K562 (cell line): Measurements from ENCODE around the gene PCCA. TPM values are rescaled to one million over a fixed set of nuclear protein-coding genes. Genes with fewer than 3 reads are reported as not detected.

ENCODE experiments used
- ATAC-seq: fragments of 200-7000 bp; cut with Tn5 transposase; 3 replicates; pipeline ENCODE4 v1.9.1; 2020; ENCODE audit warnings: moderate library complexity
- BruUV-seq: library from RNA; stranded (reverse); fragments of 400-500 nt; replicated peaks from 2 replicates; lab custom pipeline; 2021; lab: Mats Ljungman, UMichigan
- CTCF ChIA-PET: fragments of 300-600 bp; formaldehyde crosslinking; extraction: SDS; loops from one replicate; lab custom pipeline; 2021; ENCODE audit warnings: low intra/inter-chr PET ratio; lab: Yijun Ruan, JAX
- POLR2A ChIA-PET: fragments of 300-600, 350-650 bp; sonication (Branson Sonifier 250); formaldehyde crosslinking; extraction: SDS; loops from one replicate; lab custom pipeline; 2021; ENCODE audit warnings: antibody characterized with exemption, inconsistent platforms; lab: Yijun Ruan, JAX
- DNase-seq, 4 experiments: peaks; one replicate each; pipeline versions ENCODE4 v3.0.0 to v3.0.0-alpha.2; 2011 to 2018; ENCODE audit warnings: low spot score in 3 of 4, mixed read lengths in 3 of 4; ENCODE audit errors: extremely low read depth in 1 of 4
- FAIRE-seq: peaks from 2 replicates; lab custom pipeline; 2011; peaks lifted over from hg19 to GRCh38; lab: Jason Lieb, UNC
- H2AFZ ChIP-seq: 2 replicates; pipeline ENCODE4 v1.6.0; 2011; ENCODE audit warnings: low read depth, low read length, control low read depth, inconsistent platforms
- H3K27ac ChIP-seq: fragments of 200-600 bp; 3 replicates; pipeline ENCODE4 v1.8.0; 2011; ENCODE audit warnings: low read depth, mild to moderate bottlenecking, control low read depth, inconsistent platforms, low read length, moderate library complexity, mixed read lengths; ENCODE audit errors: extremely low read depth
- H3K27me3 ChIP-seq, 2 experiments: fragments of 300-600 bp in 1 of 2; 2 replicates in 1 of 2; 3 replicates in 1 of 2; pipeline versions ENCODE4 v1.6.0 to v1.8.0; 2011; ENCODE audit warnings: inconsistent platforms in 2 of 2, low read length in 2 of 2, mild to moderate bottlenecking in 1 of 2, mixed read lengths in 1 of 2, moderate library complexity in 1 of 2; ENCODE audit not compliant: control insufficient read depth in 2 of 2, insufficient read depth in 2 of 2
- H3K36me3 ChIP-seq: fragments of 300-600 bp; 3 replicates; pipeline ENCODE4 v1.8.0; 2011; ENCODE audit warnings: mild to moderate bottlenecking, low read length, inconsistent platforms; ENCODE audit not compliant: control insufficient read depth, insufficient read depth
- H3K4me1 ChIP-seq, 2 experiments: fragments of 200-600 bp in 1 of 2; replicated peaks in 1 of 2; 2 replicates in 1 of 2; 3 replicates in 1 of 2; pipeline versions ENCODE4 v1.5.1 to v1.8.0; 2011; ENCODE audit warnings: inconsistent platforms in 2 of 2, low read length in 2 of 2, mild to moderate bottlenecking in 1 of 2, mixed read lengths in 1 of 2, moderate library complexity in 1 of 2; ENCODE audit not compliant: control insufficient read depth in 2 of 2, insufficient read depth in 2 of 2
- H3K4me2 ChIP-seq: 2 replicates; pipeline ENCODE4 v1.6.1; 2011; ENCODE audit warnings: low read length, control low read depth, inconsistent platforms, mixed read lengths; ENCODE audit not compliant: insufficient read depth
- H3K4me3 ChIP-seq: fragments of 200-600 bp; sonication (generic), shearing (Covaris generic); 2 replicates; pipeline ENCODE4 v1.5.1; 2016; ENCODE audit warnings: control low read depth, inconsistent platforms
- H3K79me2 ChIP-seq: fragments of 200-600 bp; 3 replicates; pipeline ENCODE4 v1.8.0; 2011; ENCODE audit warnings: low read length, inconsistent platforms; ENCODE audit not compliant: control insufficient read depth, insufficient read depth
- H3K9ac ChIP-seq, 2 experiments: 2 replicates each; pipeline versions ENCODE4 v1.6.0 to v1.6.1; 2011; ENCODE audit warnings: low read depth in 2 of 2, low read length in 2 of 2, control low read depth in 1 of 2, inconsistent platforms in 1 of 2, mild to moderate bottlenecking in 1 of 2, mixed read lengths in 1 of 2; ENCODE audit not compliant: insufficient read depth in 1 of 2
- H3K9me1 ChIP-seq: one replicate; pipeline ENCODE4 v1.6.0; 2011; ENCODE audit warnings: inconsistent platforms, mild to moderate bottlenecking, low read length, moderate library complexity; ENCODE audit not compliant: control insufficient read depth, insufficient read depth
- H3K9me3 ChIP-seq: replicated peaks from 2 replicates; pipeline ENCODE4 v1.5.1; 2011; ENCODE audit warnings: low read depth, low read length, inconsistent platforms; ENCODE audit not compliant: control insufficient read depth, insufficient read depth
- H4K20me1 ChIP-seq: replicated peaks from 2 replicates; pipeline ENCODE4 v1.6.1; 2011; ENCODE audit warnings: low read length, inconsistent platforms, mixed read lengths; ENCODE audit not compliant: control insufficient read depth, insufficient read depth
- HCFC1 ChIP-seq: IDR thresholded peaks from 2 replicates; pipeline ENCODE4 v1.6.1; 2012; ENCODE audit warnings: low read depth, low read length, improper control_type of control experiment
- MEF2A ChIP-seq: IDR thresholded peaks from 2 replicates; pipeline ENCODE4 v1.6.1; 2011; ENCODE audit warnings: low read depth, mild to moderate bottlenecking, low read length, moderate library complexity; ENCODE audit not compliant: control insufficient read depth
- MYC ChIP-seq, 2 experiments: fragments of 250-450 bp in 1 of 2; sonication (Bioruptor Pico) in 1 of 2; IDR thresholded peaks; 2 replicates each; pipeline versions ENCODE4 v1.5.1 to v1.6.1; 2012 to 2021; ENCODE audit warnings: low read depth in 2 of 2, borderline replicate concordance in 1 of 2, improper control_type of control experiment in 1 of 2, low read length in 1 of 2, mild to moderate bottlenecking in 1 of 2, moderate library complexity in 1 of 2
- RHOXF2B ChIP-seq: fragments of 250-450 bp; sonication (Bioruptor Pico); conservative IDR thresholded peaks from 2 replicates; pipeline ENCODE4 v1.5.1; 2021
- SP2 ChIP-seq: IDR thresholded peaks from 2 replicates; pipeline ENCODE4 v1.6.1; 2011; ENCODE audit warnings: mild to moderate bottlenecking, low read depth, low read length, moderate library complexity; ENCODE audit not compliant: poor library complexity, severe bottlenecking; ENCODE audit errors: extremely low read depth
- ZNF232 ChIP-seq: sonication (generic); formaldehyde crosslinking; IDR thresholded peaks from 2 replicates; pipeline ENCODE4 v1.8.0; 2022; ENCODE audit warnings: mild to moderate bottlenecking, missing genetic modification reagents
- WGBS: fragments of 100-300 bp; shearing (Covaris generic); methylation state at CpG from one replicate; pipeline ENCODE4 v1.1.6; 2016; ENCODE audit warnings: low coverage, mixed read lengths; ENCODE audit not compliant: insufficient coverage; ENCODE audit errors: missing lambda C conversion rate; 5-methylcytosine and 5-hydroxymethylcytosine counted together
- in situ Hi-C: fragments of 300-500 bp; cut with MboI; formaldehyde crosslinking; loops from 4 replicates; pipeline ENCODE4 v1.15.0; 2018; ENCODE audit warnings: inconsistent platforms, mixed read lengths
- intact Hi-C: fragments of 100-400 bp; cut with micrococcal nuclease; formaldehyde crosslinking; loops from 2 replicates; pipeline ENCODE4 v1.14.2; 2022
- polyA plus RNA-seq, 8 experiments: library from polyadenylated mRNA; depleted of rRNA in 4 of 8; stranded (reverse) in 5 of 8; unstranded in 3 of 8; fragments of >200 nt; fragmentation: Nextera tagmentation in 2 of 8; fragmentation: Illumina TruSeq in 1 of 8; extraction: Ambion mirVana in 2 of 8; extraction: Trizol in 1 of 8; gene quantifications; 2 replicates each; pipeline versions ENCODE4 v1.2.1 to v1.2.3, GENCODE V29; 2011 to 2014; ENCODE audit warnings: inconsistent platforms in 1 of 8, missing spikeins in 1 of 8
- total RNA-seq, 7 experiments: library from RNA; depleted of rRNA in 6 of 7; stranded (reverse); fragments of >200 nt in 6 of 7; fragmentation: Illumina TruSeq in 2 of 7; extraction: Trizol in 2 of 7; gene quantifications; 2 replicates each; pipeline versions ENCODE4 v1.2.1 to v1.2.3, GENCODE V29; 2011 to 2021; ENCODE audit warnings: low replicate concordance in 1 of 7
- TF ChIP-seq, protein P1 (sequence below): fragments of 450-650 bp; IDR thresholded peaks from 2 replicates; pipeline ENCODE4 v1.6.1; 2016; ENCODE audit warnings: mild to moderate bottlenecking, moderate library complexity

PCCA gene
- total and polyA plus RNA-seq, 9 of the 15 experiments (the other 6 are each of a cell fraction or from before 2014, with no cell fraction given): 5.2 to 14.1 (median 9.7) TPM

DNA sequence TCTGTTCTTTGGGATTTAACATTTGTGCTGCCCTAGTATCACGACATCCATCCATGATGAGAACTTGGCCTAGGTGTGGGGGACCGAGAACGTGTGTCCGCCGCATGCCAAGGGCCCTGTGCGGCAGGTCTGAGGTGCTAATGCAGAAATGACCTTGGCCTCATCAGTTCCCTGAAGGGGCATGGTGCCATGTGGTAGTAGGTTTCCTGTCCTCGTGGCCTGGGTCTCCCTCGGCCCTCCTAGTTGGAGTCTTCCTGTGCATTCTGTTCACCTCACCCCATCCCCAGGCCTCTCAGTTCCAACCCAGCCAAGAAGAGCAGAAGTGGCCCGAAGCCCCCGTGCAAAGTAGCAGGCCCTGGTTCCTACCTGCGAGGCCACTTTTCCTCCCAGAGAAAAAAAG lies 439.9 kb downstream of the PCCA start:
- no peak for ATAC-seq
- no peaks in the 10 kb centered on the region for H3K27me3 ChIP-seq
- H4K20me1 ChIP-seq: no peaks in the 10 kb centered on the region
- FAIRE-seq: no peak
- no peak overlapping the region for H2AFZ ChIP-seq
- H3K4me3 ChIP-seq: no peak overlapping the region
- no TSS peak for BruUV-seq
- no peak overlapping the region for H3K4me2 ChIP-seq
- TF ChIP-seq RHOXF2B (CRISPR knock-in tag) (no peak), HCFC1 (no peak), MEF2A (no peak), ZNF232 (no peak), SP2 (no peak), MYC (IDR thresholded peaks at IDR 0.05; ENCODE audit: low read depth, low read length) (no peak), MYC (CRISPR knock-in tag; IDR thresholded peaks at IDR 0.05; ENCODE audit: borderline replicate concordance, low read depth) (no peak)
- TF ChIP-seq, protein P1, sequence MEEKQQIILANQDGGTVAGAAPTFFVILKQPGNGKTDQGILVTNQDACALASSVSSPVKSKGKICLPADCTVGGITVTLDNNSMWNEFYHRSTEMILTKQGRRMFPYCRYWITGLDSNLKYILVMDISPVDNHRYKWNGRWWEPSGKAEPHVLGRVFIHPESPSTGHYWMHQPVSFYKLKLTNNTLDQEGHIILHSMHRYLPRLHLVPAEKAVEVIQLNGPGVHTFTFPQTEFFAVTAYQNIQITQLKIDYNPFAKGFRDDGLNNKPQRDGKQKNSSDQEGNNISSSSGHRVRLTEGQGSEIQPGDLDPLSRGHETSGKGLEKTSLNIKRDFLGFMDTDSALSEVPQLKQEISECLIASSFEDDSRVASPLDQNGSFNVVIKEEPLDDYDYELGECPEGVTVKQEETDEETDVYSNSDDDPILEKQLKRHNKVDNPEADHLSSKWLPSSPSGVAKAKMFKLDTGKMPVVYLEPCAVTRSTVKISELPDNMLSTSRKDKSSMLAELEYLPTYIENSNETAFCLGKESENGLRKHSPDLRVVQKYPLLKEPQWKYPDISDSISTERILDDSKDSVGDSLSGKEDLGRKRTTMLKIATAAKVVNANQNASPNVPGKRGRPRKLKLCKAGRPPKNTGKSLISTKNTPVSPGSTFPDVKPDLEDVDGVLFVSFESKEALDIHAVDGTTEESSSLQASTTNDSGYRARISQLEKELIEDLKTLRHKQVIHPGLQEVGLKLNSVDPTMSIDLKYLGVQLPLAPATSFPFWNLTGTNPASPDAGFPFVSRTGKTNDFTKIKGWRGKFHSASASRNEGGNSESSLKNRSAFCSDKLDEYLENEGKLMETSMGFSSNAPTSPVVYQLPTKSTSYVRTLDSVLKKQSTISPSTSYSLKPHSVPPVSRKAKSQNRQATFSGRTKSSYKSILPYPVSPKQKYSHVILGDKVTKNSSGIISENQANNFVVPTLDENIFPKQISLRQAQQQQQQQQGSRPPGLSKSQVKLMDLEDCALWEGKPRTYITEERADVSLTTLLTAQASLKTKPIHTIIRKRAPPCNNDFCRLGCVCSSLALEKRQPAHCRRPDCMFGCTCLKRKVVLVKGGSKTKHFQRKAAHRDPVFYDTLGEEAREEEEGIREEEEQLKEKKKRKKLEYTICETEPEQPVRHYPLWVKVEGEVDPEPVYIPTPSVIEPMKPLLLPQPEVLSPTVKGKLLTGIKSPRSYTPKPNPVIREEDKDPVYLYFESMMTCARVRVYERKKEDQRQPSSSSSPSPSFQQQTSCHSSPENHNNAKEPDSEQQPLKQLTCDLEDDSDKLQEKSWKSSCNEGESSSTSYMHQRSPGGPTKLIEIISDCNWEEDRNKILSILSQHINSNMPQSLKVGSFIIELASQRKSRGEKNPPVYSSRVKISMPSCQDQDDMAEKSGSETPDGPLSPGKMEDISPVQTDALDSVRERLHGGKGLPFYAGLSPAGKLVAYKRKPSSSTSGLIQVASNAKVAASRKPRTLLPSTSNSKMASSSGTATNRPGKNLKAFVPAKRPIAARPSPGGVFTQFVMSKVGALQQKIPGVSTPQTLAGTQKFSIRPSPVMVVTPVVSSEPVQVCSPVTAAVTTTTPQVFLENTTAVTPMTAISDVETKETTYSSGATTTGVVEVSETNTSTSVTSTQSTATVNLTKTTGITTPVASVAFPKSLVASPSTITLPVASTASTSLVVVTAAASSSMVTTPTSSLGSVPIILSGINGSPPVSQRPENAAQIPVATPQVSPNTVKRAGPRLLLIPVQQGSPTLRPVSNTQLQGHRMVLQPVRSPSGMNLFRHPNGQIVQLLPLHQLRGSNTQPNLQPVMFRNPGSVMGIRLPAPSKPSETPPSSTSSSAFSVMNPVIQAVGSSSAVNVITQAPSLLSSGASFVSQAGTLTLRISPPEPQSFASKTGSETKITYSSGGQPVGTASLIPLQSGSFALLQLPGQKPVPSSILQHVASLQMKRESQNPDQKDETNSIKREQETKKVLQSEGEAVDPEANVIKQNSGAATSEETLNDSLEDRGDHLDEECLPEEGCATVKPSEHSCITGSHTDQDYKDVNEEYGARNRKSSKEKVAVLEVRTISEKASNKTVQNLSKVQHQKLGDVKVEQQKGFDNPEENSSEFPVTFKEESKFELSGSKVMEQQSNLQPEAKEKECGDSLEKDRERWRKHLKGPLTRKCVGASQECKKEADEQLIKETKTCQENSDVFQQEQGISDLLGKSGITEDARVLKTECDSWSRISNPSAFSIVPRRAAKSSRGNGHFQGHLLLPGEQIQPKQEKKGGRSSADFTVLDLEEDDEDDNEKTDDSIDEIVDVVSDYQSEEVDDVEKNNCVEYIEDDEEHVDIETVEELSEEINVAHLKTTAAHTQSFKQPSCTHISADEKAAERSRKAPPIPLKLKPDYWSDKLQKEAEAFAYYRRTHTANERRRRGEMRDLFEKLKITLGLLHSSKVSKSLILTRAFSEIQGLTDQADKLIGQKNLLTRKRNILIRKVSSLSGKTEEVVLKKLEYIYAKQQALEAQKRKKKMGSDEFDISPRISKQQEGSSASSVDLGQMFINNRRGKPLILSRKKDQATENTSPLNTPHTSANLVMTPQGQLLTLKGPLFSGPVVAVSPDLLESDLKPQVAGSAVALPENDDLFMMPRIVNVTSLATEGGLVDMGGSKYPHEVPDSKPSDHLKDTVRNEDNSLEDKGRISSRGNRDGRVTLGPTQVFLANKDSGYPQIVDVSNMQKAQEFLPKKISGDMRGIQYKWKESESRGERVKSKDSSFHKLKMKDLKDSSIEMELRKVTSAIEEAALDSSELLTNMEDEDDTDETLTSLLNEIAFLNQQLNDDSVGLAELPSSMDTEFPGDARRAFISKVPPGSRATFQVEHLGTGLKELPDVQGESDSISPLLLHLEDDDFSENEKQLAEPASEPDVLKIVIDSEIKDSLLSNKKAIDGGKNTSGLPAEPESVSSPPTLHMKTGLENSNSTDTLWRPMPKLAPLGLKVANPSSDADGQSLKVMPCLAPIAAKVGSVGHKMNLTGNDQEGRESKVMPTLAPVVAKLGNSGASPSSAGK: no peak
- H3K27ac ChIP-seq: no peak overlapping the region
- POLR2A ChIA-PET: no interaction called here
- no peak overlapping the region for H3K9ac ChIP-seq
- no peak for DNase-seq
- WGBS: 42% methylated on average over 3 of the region's 11 CpGs
- H3K9me3 ChIP-seq: no peaks in the 10 kb centered on the region
- in situ Hi-C loops: loop anchor here (25.0 kb wide), 1 partner anchor 867 kb away; no protein-coding TSS in a partner anchor
- CTCF ChIA-PET: no interaction called here
- H3K36me3 ChIP-seq: no peaks in the 10 kb centered on the region
- intact Hi-C loops: no loop called here
- no peaks in the 10 kb centered on the region for H3K79me2 ChIP-seq
- H3K9me1 ChIP-seq: no peaks in the 10 kb centered on the region
- no peaks in the 10 kb centered on the region for H3K4me1 ChIP-seq
